ENCODE measurements around the gene OLFML1.
A peak's percentile ranks its signal among the peaks of the same experiment; 100 is the strongest.

OLFML1 gene

GRCh38 chr11:7518811-7519562 lies 33.7 kb downstream of the OLFML1 start:
- FAIRE-seq (peak; percentile 57), DNase-seq (ENCODE audit: insufficient read length, low spot score) (no peak)
- TF ChIP-seq POU2F2 (IDR thresholded peaks at IDR 0.05; ENCODE audit: low read depth, low read length) (no peak), SPI1 (IDR thresholded peaks at IDR 0.05; ENCODE audit: low read depth, low read length) (no peak), TAF1 (IDR thresholded peaks at IDR 0.05; ENCODE audit: low read depth, low read length) (no peak), POLR2AphosphoS5 (IDR thresholded peaks at IDR 0.05; ENCODE audit: low read depth, low read length) (no peak), PAX5 (IDR thresholded peaks at IDR 0.05; ENCODE audit: insufficient read depth, low read length, severe bottlenecking) (no peak), POLR2A (IDR thresholded peaks at IDR 0.05; ENCODE audit: low read depth, low read length) (no peak)

GRCh38 chr11:7520011-7520942 lies 35.0 kb downstream of the OLFML1 start:
- TF ChIP-seq POLR2A (IDR thresholded peaks at IDR 0.05; ENCODE audit: low read depth, low read length) (0 out of 2 replicates have a peak, but pooled peaks have one; percentile 64), SPI1 (IDR thresholded peaks at IDR 0.05; ENCODE audit: low read depth, low read length) (no peak), POU2F2 (IDR thresholded peaks at IDR 0.05; ENCODE audit: low read depth, low read length) (no peak), POLR2AphosphoS5 (IDR thresholded peaks at IDR 0.05; ENCODE audit: low read depth, low read length) (peak; percentile 19), PAX5 (IDR thresholded peaks at IDR 0.05; ENCODE audit: insufficient read depth, low read length, severe bottlenecking) (no peak)
- no peak for DNase-seq (ENCODE audit: insufficient read length, low spot score)
- no peak for FAIRE-seq

GRCh38 chr11:7520981-7521487 lies 35.7 kb downstream of the OLFML1 start:
- 0 out of 2 replicates have a peak, but pooled peaks have one; percentile 29 for TF ChIP-seq POLR2AphosphoS5 (IDR thresholded peaks at IDR 0.05; ENCODE audit: low read depth, low read length)
- no peak for TF ChIP-seq PAX5 (IDR thresholded peaks at IDR 0.05; ENCODE audit: insufficient read depth, low read length, severe bottlenecking)
- TF ChIP-seq TAF1 (IDR thresholded peaks at IDR 0.05; ENCODE audit: low read depth, low read length), result no peak
- TF ChIP-seq SPI1 (IDR thresholded peaks at IDR 0.05; ENCODE audit: low read depth, low read length), result peak; percentile 99
- peak; percentile 86 for TF ChIP-seq POU2F2 (IDR thresholded peaks at IDR 0.05; ENCODE audit: low read depth, low read length)
- TF ChIP-seq POLR2A (IDR thresholded peaks at IDR 0.05; ENCODE audit: low read depth, low read length), result peak; percentile 68; the same call in 1 of the 2 replicates
- DNase-seq (ENCODE audit: insufficient read length, low spot score) (peak; percentile 26), FAIRE-seq (peak; percentile 97)

- peak; percentile 70 for FAIRE-seq
- no peak for DNase-seq (ENCODE audit: insufficient read length, low spot score)
- TF ChIP-seq PAX5 (IDR thresholded peaks at IDR 0.05; ENCODE audit: insufficient read depth, low read length, severe bottlenecking) (no peak), SPI1 (IDR thresholded peaks at IDR 0.05; ENCODE audit: low read depth, low read length) (no peak), TAF1 (IDR thresholded peaks at IDR 0.05; ENCODE audit: low read depth, low read length) (no peak), POLR2AphosphoS5 (IDR thresholded peaks at IDR 0.05; ENCODE audit: low read depth, low read length) (no peak)
These were observed 36.8 kb downstream of the OLFML1 start for GRCh38 chr11:7522121-7522520.

- no peak for TF ChIP-seq POU2F2 (IDR thresholded peaks at IDR 0.05; ENCODE audit: low read depth, low read length)
- TF ChIP-seq TAF1 (IDR thresholded peaks at IDR 0.05; ENCODE audit: low read depth, low read length), result no peak
- no peak for TF ChIP-seq POLR2AphosphoS5 (IDR thresholded peaks at IDR 0.05; ENCODE audit: low read depth, low read length)
- no peak for TF ChIP-seq SPI1 (IDR thresholded peaks at IDR 0.05; ENCODE audit: low read depth, low read length)
- no peak for TF ChIP-seq POLR2A (IDR thresholded peaks at IDR 0.05; ENCODE audit: low read depth, low read length)
- TF ChIP-seq PAX5 (IDR thresholded peaks at IDR 0.05; ENCODE audit: insufficient read depth, low read length, severe bottlenecking), result no peak
- no peak for FAIRE-seq
These were observed 37.2 kb downstream of the OLFML1 start for GRCh38 chr11:7522546-7522945.

GRCh38 chr11:7523416-7524210 lies 38.3 kb downstream of the OLFML1 start:
- FAIRE-seq (peak; percentile 85), DNase-seq (ENCODE audit: insufficient read length, low spot score) (no peak)
- peak; percentile 76 for TF ChIP-seq SPI1 (IDR thresholded peaks at IDR 0.05; ENCODE audit: low read depth, low read length)
- no peak for TF ChIP-seq POLR2A (IDR thresholded peaks at IDR 0.05; ENCODE audit: low read depth, low read length)
- TF ChIP-seq POLR2AphosphoS5 (IDR thresholded peaks at IDR 0.05; ENCODE audit: low read depth, low read length), result no peak

More at GRCh38 chr11:7522546-7522945, 37.2 kb downstream of the OLFML1 start:
- no peak for DNase-seq (ENCODE audit: insufficient read length, low spot score)

GRCh38 chr11:7524462-7525235 lies 39.3 kb downstream of the OLFML1 start:
- TF ChIP-seq SPI1 (IDR thresholded peaks at IDR 0.05; ENCODE audit: low read depth, low read length), result no peak; the same call in 1 of the 2 replicates
- no peak for TF ChIP-seq TAF1 (IDR thresholded peaks at IDR 0.05; ENCODE audit: low read depth, low read length)
- TF ChIP-seq PAX5 (IDR thresholded peaks at IDR 0.05; ENCODE audit: insufficient read depth, low read length, severe bottlenecking), result no peak
- TF ChIP-seq POLR2AphosphoS5 (IDR thresholded peaks at IDR 0.05; ENCODE audit: low read depth, low read length), result no peak
- TF ChIP-seq POLR2A (IDR thresholded peaks at IDR 0.05; ENCODE audit: low read depth, low read length), result no peak
- TF ChIP-seq POU2F2 (IDR thresholded peaks at IDR 0.05; ENCODE audit: low read depth, low read length), result no peak
- no peak for DNase-seq (ENCODE audit: insufficient read length, low spot score)
- FAIRE-seq, result peak; percentile 94

- DNase-seq (ENCODE audit: insufficient read length, low spot score) (no peak), FAIRE-seq (no peak)
- TF ChIP-seq TAF1 (IDR thresholded peaks at IDR 0.05; ENCODE audit: low read depth, low read length) (no peak), PAX5 (IDR thresholded peaks at IDR 0.05; ENCODE audit: insufficient read depth, low read length, severe bottlenecking) (no peak), POU2F2 (IDR thresholded peaks at IDR 0.05; ENCODE audit: low read depth, low read length) (no peak), POLR2A (IDR thresholded peaks at IDR 0.05; ENCODE audit: low read depth, low read length) (no peak), SPI1 (IDR thresholded peaks at IDR 0.05; ENCODE audit: low read depth, low read length) (no peak), POLR2AphosphoS5 (IDR thresholded peaks at IDR 0.05; ENCODE audit: low read depth, low read length) (no peak)
These were observed 40.1 kb downstream of the OLFML1 start for GRCh38 chr11:7525424-7525823.
